Activated CD8-positive, alpha-beta T cell treated with anti-CD3 and anti-CD28 coated beads, Interleukin-2, amount 10 ng/mL, durations not matched to agents 7 days and 5 days (primary cell): Measurements from ENCODE around the gene AKR1C1. TPM values are rescaled to one million over a fixed set of nuclear protein-coding genes. Genes with fewer than 3 reads are reported as not detected.
"Not testable (repeated sequence)": the region's sequence is repeated elsewhere in the genome, so short reads cannot be mapped to it uniquely, and the experiment has no call there.

Experiments
- ATAC-seq: fragments of 150-1000 bp; cut with Tn5 transposase; one replicate; pipeline ENCODE4 v1.10.0; 2021; ENCODE audit warnings: moderate library complexity
- CTCF ChIA-PET: fragments of 350-600 bp; sonication (Branson Sonifier 250); formaldehyde crosslinking; loops from one replicate; lab custom pipeline; 2021; ENCODE audit warnings: antibody characterized with exemption; lab: Charles Lee
- POLR2A ChIA-PET: fragments of 350-600 bp; sonication (Branson Sonifier 250); formaldehyde crosslinking; loops from one replicate; lab custom pipeline; 2021; ENCODE audit warnings: antibody characterized with exemption; lab: Charles Lee
- DNase-seq: peaks from one replicate; pipeline ENCODE4 v3.0.0-alpha.2; 2020
- H3K27ac Mint-ChIP-seq: one replicate; pipeline ENCODE4 v1.8.0; 2021; ENCODE audit warnings: mild to moderate bottlenecking, mixed read lengths
- H3K27me3 Mint-ChIP-seq: one replicate; pipeline ENCODE4 v1.8.0; 2021; ENCODE audit warnings: low read depth, mixed read lengths
- H3K36me3 Mint-ChIP-seq: one replicate; pipeline ENCODE4 v1.8.0; 2021; ENCODE audit warnings: low read depth, mixed read lengths
- H3K4me1 Mint-ChIP-seq: one replicate; pipeline ENCODE4 v1.8.0; 2021; ENCODE audit warnings: low read depth, mixed read lengths
- H3K4me3 Mint-ChIP-seq: one replicate; pipeline ENCODE4 v1.8.0; 2021; ENCODE audit warnings: mild to moderate bottlenecking, mixed read lengths
- H3K9me3 Mint-ChIP-seq: one replicate; pipeline ENCODE4 v1.8.0; 2022; ENCODE audit warnings: mixed read lengths; ENCODE audit not compliant: insufficient read depth
- total RNA-seq, 2 experiments: library from RNA; stranded (reverse); gene quantifications; one replicate each; pipeline ENCODE4 v1.2.3, GENCODE V29; 2021

Gene AKR1C1
- under 1 TPM; 0.79 to 0.83 TPM for total RNA-seq

GRCh38 chr10:4962876-4963814 is at the start of gene AKR1C1:
Gene AKR1C1, plus strand, starts transcription at chr10:4963415. Its CDS starts 30 bp downstream, at chr10:4963445.
- H3K27me3 Mint-ChIP-seq, H3K4me1 Mint-ChIP-seq, ATAC-seq, POLR2A ChIA-PET, DNase-seq, CTCF ChIA-PET, H3K27ac Mint-ChIP-seq, H3K4me3 Mint-ChIP-seq, H3K36me3 Mint-ChIP-seq, H3K9me3 Mint-ChIP-seq: not testable (repeated sequence)

- ATAC-seq: no peak
- CTCF ChIA-PET: no interaction called here
These were observed 48.9 kb upstream of the AKR1C1 start for GRCh38 chr10:4914213-4914850.

GRCh38 chr10:4916086-4916716 is 47.0 kb upstream of the AKR1C1 start:
- Mint-ChIP-seq H3K36me3 (no peaks in the 10 kb centered on the region), H3K4me3 (no peak overlapping the region), H3K4me1 (no peaks in the 10 kb centered on the region), H3K27ac (no peak overlapping the region), H3K27me3 (no peaks in the 10 kb centered on the region), H3K9me3 (no peaks in the 10 kb centered on the region)
- DNase-seq (no peak), ATAC-seq (no peak)
- POLR2A ChIA-PET: no interaction called here
- CTCF ChIA-PET: no interaction called here

More at GRCh38 chr10:4914213-4914850, 48.9 kb upstream of the AKR1C1 start:
- Mint-ChIP-seq H3K4me3 (no peak overlapping the region), H3K27me3 (no peaks in the 10 kb centered on the region), H3K36me3 (no peaks in the 10 kb centered on the region), H3K27ac (no peak overlapping the region), H3K4me1 (no peaks in the 10 kb centered on the region), H3K9me3 (no peaks in the 10 kb centered on the region)
- DNase-seq: no peak
- POLR2A ChIA-PET: no interaction called here

GRCh38 chr10:4918236-4918635 is 45.0 kb upstream of the AKR1C1 start:
- no peak overlapping the region for H3K4me3 Mint-ChIP-seq
- no peaks in the 10 kb centered on the region for H3K4me1 Mint-ChIP-seq
- DNase-seq (no peak), ATAC-seq (no peak)
- no peaks in the 10 kb centered on the region for H3K27me3 Mint-ChIP-seq
- no peak overlapping the region for H3K27ac Mint-ChIP-seq
- H3K36me3 Mint-ChIP-seq: no peaks in the 10 kb centered on the region
- ChIA-PET POLR2A (no interaction called here), CTCF (no interaction called here)
- H3K9me3 Mint-ChIP-seq: no peaks in the 10 kb centered on the region

GRCh38 chr10:4924482-4924881 is 38.7 kb upstream of the AKR1C1 start:
- POLR2A ChIA-PET, H3K36me3 Mint-ChIP-seq, H3K27me3 Mint-ChIP-seq, ATAC-seq, DNase-seq, H3K27ac Mint-ChIP-seq, CTCF ChIA-PET, H3K4me1 Mint-ChIP-seq, H3K4me3 Mint-ChIP-seq: not testable (repeated sequence)
- peaks cover 19% of the 10 kb centered on the region for H3K9me3 Mint-ChIP-seq

- Mint-ChIP-seq H3K4me1 (no peaks in the 10 kb centered on the region), H3K27me3 (peaks cover 2% of the 10 kb centered on the region), H3K9me3 (peaks cover 19% of the 10 kb centered on the region), H3K36me3 (no peaks in the 10 kb centered on the region), H3K27ac (no peak overlapping the region), H3K4me3 (no peak overlapping the region)
- DNase-seq: no peak
- ChIA-PET CTCF (no interaction called here), POLR2A (no interaction called here)
- ATAC-seq: no peak
These were observed 36.8 kb upstream of the AKR1C1 start for GRCh38 chr10:4926400-4926799.

- DNase-seq (no peak), ATAC-seq (no peak)
- Mint-ChIP-seq H3K36me3 (no peaks in the 10 kb centered on the region), H3K27ac (no peak overlapping the region), H3K9me3 (peaks cover 6% of the 10 kb centered on the region), H3K27me3 (no peaks in the 10 kb centered on the region), H3K4me3 (no peak overlapping the region), H3K4me1 (no peaks in the 10 kb centered on the region)
- POLR2A ChIA-PET: interaction anchor here (0.6 kb wide), 1 partner anchor 139 kb away, joined by 3 read pairs; no protein-coding TSS in a partner anchor
- CTCF ChIA-PET: no interaction called here
These were observed 31.6 kb upstream of the AKR1C1 start for GRCh38 chr10:4931587-4931986.

GRCh38 chr10:4934391-4934987 is 28.7 kb upstream of the AKR1C1 start:
- Mint-ChIP-seq H3K36me3 (no peaks in the 10 kb centered on the region), H3K27ac (no peak overlapping the region), H3K9me3 (no peaks in the 10 kb centered on the region), H3K4me3 (no peak overlapping the region), H3K27me3 (peaks cover 3% of the 10 kb centered on the region), H3K4me1 (no peaks in the 10 kb centered on the region)
- DNase-seq (no peak), ATAC-seq (no peak)
- CTCF ChIA-PET: no interaction called here
- POLR2A ChIA-PET: no interaction called here

- POLR2A ChIA-PET: no interaction called here
- no peak overlapping the region for H3K27ac Mint-ChIP-seq
- CTCF ChIA-PET: no interaction called here
These were observed 25.9 kb upstream of the AKR1C1 start for GRCh38 chr10:4937346-4937745.

GRCh38 chr10:4939224-4940072 is 23.8 kb upstream of the AKR1C1 start:
- Mint-ChIP-seq H3K4me1 (no peaks in the 10 kb centered on the region), H3K4me3 (no peak overlapping the region), H3K27ac (no peak overlapping the region), H3K36me3 (no peaks in the 10 kb centered on the region), H3K27me3 (peaks cover 3% of the 10 kb centered on the region), H3K9me3 (no peaks in the 10 kb centered on the region)
- ChIA-PET POLR2A (no interaction called here), CTCF (no interaction called here)
- DNase-seq: no peak
- no peak for ATAC-seq

More at GRCh38 chr10:4937346-4937745, 25.9 kb upstream of the AKR1C1 start:
- H3K27me3 Mint-ChIP-seq: peaks cover 3% of the 10 kb centered on the region
- no peaks in the 10 kb centered on the region for H3K36me3 Mint-ChIP-seq
- DNase-seq: no peak
- no peaks in the 10 kb centered on the region for H3K9me3 Mint-ChIP-seq
- no peak overlapping the region for H3K4me3 Mint-ChIP-seq
- no peaks in the 10 kb centered on the region for H3K4me1 Mint-ChIP-seq
- no peak for ATAC-seq

- H3K36me3 Mint-ChIP-seq, ATAC-seq, H3K4me3 Mint-ChIP-seq, H3K27ac Mint-ChIP-seq, CTCF ChIA-PET, POLR2A ChIA-PET, H3K9me3 Mint-ChIP-seq, DNase-seq, H3K27me3 Mint-ChIP-seq, H3K4me1 Mint-ChIP-seq: not testable (repeated sequence)
These were observed 23.2 kb upstream of the AKR1C1 start for GRCh38 chr10:4940073-4940428.
